GM20431 (cell line): ENCODE measurements around the gene PRKG1.

ENCODE experiments used
- in situ Hi-C: fragments of 300-500 bp; cut with MseI, MboI; formaldehyde crosslinking; loops from one replicate; pipeline ENCODE4 v1.15.0; 2020; ENCODE audit warnings: low sequenced_read_pairs; ENCODE audit not compliant: unreplicated experiment

The PRKG1 gene

GRCh38 chr10:51108406-51108805 is 34.1 kb downstream of the PRKG1 start:
- in situ Hi-C loops, result no loop called here

GRCh38 chr10:51109801-51110533 is 35.7 kb downstream of the PRKG1 start:
- in situ Hi-C loops, result no loop called here

GRCh38 chr10:51112013-51112412 is 37.7 kb downstream of the PRKG1 start:
- in situ Hi-C loops, result no loop called here

GRCh38 chr10:51113007-51113406 is 38.7 kb downstream of the PRKG1 start:
- in situ Hi-C loops, result no loop called here

- in situ Hi-C loops, result no loop called here
Measured at GRCh38 chr10:51117053-51117660, 42.9 kb downstream of the PRKG1 start.

- in situ Hi-C loops, result no loop called here
Measured at GRCh38 chr10:51117794-51118193, 43.5 kb downstream of the PRKG1 start.

- in situ Hi-C loops, result no loop called here
Measured at GRCh38 chr10:51119441-51119840, 45.2 kb downstream of the PRKG1 start.

GRCh38 chr10:51121861-51122260 is 47.6 kb downstream of the PRKG1 start:
- in situ Hi-C loops, result no loop called here

- in situ Hi-C loops, result no loop called here
Measured at GRCh38 chr10:51124852-51125251, 50.6 kb downstream of the PRKG1 start.

- in situ Hi-C loops, result no loop called here
Measured at GRCh38 chr10:51125518-51125917, 51.2 kb downstream of the PRKG1 start.

- in situ Hi-C loops, result no loop called here
Measured at GRCh38 chr10:51129946-51130544, 55.8 kb downstream of the PRKG1 start.

GRCh38 chr10:51137756-51138529 is 63.7 kb downstream of the PRKG1 start:
- in situ Hi-C loops, result no loop called here

- in situ Hi-C loops, result no loop called here
Measured at GRCh38 chr10:51139176-51139575, 64.9 kb downstream of the PRKG1 start.

- in situ Hi-C loops, result no loop called here
Measured at GRCh38 chr10:51141010-51141409, 66.7 kb downstream of the PRKG1 start.

- in situ Hi-C loops, result no loop called here
Measured at GRCh38 chr10:51144161-51144781, 70.0 kb downstream of the PRKG1 start.

GRCh38 chr10:51145375-51145774 is 71.1 kb downstream of the PRKG1 start:
- in situ Hi-C loops, result no loop called here

GRCh38 chr10:51147644-51148399 is 73.5 kb downstream of the PRKG1 start:
- in situ Hi-C loops, result no loop called here

- in situ Hi-C loops, result no loop called here
Measured at GRCh38 chr10:51156926-51157325, 82.6 kb downstream of the PRKG1 start.

- in situ Hi-C loops, result no loop called here
Measured at GRCh38 chr10:51158832-51159231, 84.5 kb downstream of the PRKG1 start.

GRCh38 chr10:51159841-51160240 is 85.6 kb downstream of the PRKG1 start:
- in situ Hi-C loops, result no loop called here
